ENCODE data around the gene CYYR1.

The CYYR1 gene

DNA sequence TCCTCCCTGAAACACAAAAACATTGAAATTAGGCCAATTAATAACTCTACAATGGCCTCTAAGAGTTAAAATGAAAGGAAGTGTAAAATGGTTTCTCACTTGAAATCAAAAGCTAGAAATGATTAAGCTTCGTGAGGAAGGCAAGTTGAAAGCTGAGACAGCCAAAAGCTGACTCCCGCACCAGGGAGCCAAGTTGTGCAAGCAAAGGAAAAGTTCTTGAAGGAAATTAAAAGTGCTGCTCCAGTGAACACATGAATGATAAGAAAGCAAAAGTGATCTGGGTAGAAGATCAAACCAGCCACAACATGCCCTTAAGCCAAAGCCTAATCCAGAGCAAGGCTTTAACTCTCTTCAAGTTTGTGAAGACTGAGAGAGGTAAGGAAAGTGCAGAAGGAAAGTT is 22.8 kb downstream of the CYYR1 start:
- no peak for DNase-seq

DNA sequence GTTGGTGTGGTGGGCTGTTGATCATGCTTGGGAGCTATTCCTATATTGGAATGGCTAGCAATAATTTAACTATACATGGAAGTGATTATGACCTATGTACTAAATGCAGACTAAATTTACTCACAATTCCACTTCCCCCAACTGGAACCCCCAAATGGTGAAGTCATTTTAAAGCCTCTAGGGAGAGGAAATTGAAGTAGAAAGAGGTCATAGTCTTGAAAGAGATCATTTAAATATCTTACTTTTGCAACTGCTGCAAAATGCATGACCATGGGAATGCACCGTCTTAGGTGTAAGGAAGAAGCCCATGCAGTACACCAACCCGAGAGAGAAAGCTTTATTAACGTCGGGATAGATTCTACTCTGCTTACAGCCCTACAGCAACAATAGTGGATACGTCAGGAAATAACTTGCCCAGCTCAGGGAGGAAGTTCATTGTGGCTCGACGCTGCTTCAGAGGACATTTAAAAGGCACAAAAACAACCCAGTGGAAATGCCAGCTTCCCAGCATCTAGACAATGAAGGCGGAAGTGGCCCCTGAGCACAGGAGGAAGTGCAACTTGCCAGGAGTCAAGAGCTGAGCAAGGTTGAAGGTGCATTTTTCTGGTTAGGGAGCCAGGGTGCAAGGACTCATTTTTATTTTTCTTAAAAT is 26.5 kb downstream of the CYYR1 start:
- no peak for DNase-seq

DNA sequence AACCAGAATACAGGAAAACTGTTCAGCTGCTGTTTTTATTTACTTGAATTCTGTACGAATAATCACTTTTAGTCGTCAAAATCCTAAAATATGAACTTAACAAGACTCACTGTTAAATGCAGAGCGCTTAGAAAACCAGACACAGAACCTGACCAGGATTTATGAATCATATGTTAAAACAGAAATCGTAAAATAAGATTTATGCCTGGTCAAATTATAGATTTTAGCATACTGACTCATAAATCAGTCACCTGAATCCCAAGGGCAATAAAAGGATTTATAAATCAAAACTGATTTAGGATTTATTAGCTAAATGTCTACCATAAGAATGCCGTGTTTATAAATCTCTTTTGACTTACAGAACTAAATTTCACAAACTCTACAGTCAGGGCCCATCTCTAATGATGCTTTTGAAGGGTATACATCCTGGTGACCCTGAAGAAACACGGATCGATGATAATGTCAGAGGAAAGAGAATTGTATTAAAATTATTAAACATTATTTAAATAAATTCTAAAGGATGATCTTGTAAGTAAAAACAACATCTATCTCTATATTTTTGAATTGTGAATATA is 28.8 kb downstream of the CYYR1 start:
- no peak for DNase-seq

DNA sequence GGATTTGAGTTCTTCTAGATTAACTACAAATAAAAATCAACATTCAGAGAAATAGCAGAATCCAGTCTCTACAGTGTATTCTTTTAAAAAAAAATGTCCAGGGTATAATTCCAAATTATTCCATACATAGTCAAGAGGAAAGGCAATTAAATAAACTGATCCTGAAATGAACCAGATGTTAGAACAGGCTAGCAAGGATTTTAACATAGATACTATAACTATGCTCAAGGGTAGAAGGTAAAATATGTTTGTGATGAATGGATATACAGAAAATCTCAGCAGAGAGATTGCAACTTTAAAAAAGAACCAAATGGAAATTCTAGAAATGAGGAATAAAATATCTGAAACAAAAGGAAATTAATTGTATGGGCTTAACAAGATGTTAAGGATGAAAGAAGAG is 32.4 kb downstream of the CYYR1 start:
- DNase-seq, result no peak

DNA sequence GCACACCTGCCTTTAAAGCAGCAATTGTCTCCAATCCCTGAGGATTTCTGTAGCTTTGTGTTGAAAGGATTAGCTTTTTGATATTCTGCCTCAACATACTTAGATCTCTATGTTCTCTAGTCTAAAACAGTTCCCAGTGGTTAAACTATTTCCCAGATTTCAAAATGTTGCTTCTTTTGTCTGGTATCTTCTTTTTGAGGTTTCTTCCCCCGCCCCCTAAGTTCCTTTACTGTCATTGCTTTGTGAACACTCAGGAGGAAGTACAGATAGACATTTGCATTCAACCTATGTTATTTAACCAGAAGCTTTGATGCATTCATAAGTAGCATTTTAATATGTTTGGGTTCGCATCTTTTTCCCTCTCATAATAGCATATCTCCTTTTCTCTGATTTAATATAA is 33.5 kb downstream of the CYYR1 start:
- no peak for DNase-seq

DNA sequence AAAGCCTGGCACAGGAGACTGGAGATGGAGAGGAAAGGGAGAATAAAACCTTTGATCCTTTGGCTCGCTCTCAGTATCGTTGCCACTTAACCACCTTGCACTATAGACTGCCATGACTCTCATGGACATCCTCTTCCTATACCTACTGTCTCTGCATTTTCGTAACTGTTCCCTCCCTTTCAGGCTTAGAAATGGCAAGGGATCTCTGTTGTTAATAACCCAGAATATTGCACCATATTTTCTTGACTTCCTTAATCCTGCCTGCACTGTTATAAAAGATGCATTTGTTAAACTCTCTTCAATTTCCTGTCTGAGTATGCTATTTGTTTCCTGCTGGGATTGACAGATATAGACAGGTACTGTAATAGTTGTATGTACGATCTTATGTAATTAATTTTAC is 38.6 kb downstream of the CYYR1 start:
- no peak for DNase-seq

DNA sequence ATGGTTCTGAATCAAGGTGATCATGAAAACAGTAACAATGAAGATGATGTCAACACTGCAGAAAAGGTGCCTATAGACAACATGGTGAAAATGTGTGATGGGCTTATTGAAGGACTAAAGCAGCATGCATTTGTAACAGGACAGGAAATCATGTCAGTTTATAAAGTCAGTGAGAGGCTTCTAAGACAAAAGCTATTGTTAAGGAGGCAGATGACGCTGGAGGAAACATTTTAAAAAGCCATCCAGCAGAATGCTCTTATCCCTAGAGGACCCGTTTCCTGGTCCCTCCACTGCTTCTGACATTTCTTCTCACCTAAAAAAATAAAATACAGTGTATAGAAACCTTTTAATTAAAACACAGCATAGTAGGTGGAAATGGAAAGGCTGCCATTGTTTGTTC is 40.9 kb downstream of the CYYR1 start:
- no peak for DNase-seq

DNA sequence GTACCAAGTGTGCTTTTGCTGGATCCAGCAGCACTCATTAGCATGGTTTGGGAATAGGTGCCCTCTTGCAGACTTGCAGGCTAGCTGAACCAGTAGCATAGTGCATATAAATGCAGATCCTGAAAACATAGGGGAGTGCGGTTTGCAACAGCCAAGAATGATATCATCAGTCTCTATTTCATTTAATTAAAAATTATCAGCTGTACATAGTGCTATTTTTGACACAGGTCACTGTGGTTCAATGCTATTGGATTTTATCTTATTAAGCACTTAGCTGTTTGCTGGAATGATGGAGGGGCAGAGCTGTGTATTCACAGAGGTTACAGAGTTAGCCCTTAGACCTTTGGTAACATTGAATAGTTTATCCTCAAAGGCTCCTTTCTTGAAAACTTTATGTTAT is 43.6 kb downstream of the CYYR1 start:
- no peak for DNase-seq

DNA sequence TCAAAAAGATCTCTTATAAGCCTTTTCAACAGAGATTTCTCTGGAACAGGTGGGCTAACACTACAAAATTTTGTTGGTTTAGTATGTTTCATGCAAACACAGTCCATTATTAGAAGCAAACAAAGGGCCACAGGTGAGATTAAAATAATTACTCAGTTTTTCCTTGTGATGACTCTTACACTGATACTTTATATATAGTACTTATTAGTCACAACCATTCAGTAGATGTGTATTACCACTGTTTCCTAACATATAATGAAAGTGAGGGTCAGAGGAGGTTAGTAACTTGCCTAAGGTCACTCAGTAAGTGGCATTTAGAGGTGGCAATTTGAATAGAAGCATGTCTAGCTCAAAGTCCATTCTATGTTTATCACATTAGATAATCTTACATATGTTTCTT is 44.2 kb downstream of the CYYR1 start:
- DNase-seq, result no peak

DNA sequence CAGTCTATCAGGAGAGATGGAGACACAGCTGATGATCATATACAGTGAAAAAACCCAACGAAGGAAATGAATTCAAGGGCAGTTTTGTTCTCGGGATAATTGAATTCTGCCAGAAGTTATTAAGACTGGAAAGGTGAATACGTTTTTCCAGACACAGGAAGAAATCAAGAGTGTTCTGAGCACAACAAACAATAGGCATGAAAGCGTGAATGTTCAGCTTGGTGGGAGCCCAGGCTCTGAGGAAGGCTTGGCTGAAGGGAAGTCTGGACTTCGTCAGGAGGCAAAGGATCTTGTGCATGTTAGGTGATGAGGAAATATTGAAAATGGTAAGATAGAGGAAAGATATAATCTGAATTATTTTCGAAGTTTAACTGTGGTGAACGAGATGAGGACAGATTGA is 50.4 kb downstream of the CYYR1 start:
- DNase-seq, result no peak

DNA sequence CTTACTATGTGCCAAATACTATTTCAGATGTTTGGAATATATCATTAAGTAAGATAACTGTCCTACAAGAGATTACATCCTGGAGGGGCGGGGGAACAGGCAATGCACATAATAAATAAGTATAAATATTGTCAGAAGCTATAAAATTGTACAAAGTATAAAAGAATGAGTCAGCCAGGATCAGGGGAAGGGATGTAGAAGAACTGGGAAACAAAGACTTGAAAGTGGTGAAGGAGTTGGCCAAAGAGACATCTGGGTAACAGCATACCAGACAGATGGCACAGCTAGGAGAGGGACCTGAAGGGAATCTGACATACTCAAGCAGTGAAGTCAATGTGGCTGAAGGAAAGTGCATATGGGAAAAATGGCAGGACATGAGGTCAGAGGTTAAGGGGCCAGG is 53.9 kb downstream of the CYYR1 start:
- DNase-seq, result no peak

DNA sequence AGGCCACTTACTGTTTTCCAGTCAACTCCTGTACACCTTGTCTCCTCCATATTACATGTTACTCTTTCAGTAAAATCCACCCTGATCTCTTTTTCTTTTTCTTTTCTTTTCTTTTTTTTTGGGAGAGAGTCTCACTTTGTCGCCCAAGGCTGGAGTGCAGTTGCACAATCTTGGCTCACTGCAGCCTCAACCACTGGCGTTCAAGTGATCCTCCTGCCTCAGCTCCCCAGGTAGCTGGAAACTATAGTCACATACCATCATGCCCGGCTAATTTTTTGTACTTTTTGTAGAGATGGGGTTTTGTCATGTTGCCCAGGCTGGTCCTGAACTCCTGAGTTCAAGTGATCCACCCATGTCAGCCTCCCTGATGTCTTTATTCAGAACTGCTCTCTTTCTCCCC is 57.8 kb downstream of the CYYR1 start:
- DNase-seq, result no peak

DNA sequence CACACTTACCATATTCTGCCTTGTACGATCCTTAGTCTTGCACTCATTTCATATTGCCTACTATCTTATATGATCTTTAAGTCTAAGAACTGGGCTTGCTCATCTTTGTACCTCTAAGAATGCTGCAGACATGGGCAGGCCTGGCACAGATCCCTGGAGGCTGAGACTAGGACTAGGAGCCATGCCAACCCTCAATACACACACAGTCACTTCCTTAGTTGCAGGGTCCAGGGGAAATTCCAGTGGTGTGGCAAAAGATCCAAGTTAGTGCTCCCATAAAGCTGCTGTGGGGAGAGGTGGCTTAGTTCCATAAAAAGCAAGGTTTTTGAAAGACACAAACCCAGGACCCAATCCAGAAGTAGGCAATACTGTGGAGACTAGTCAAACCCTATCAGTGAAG is 59.9 kb downstream of the CYYR1 start:
- no peak for DNase-seq

DNA sequence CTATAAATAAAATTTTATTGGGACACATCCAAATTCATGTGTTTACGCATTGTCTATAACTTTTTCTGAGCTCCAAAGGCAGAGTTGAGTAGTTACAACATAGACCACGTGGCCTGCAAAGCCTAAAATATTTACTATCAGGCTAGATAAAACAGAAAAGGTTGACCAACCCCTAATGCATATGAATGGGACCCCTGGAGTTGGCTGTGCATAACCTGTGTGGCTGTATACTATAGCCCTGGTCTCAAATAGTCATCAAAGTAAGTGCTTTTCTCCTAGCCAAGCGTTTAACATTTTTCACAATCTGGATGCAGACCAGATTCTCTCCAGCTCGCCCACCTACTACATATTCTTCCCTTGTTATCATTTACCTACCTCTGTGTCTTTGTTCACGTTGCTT is 60.4 kb downstream of the CYYR1 start:
- DNase-seq, result no peak

DNA sequence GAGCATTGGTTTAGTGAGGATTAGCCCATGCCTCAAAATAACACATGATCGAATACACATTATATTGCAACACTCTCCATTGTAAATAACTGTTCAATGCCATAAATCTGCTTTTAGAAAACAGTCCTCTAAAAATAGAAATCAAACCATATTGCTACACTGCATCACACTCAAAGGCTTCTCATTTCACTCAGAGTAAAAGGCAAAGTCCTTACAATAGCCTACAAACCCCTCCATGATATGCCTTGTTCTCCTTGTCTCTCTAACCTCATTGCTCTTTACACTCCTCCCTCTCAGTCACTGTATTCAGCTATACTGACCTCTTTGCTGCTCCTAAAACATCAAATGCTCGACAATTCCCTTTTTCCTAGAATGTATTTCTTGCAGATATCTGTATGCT is 64.2 kb downstream of the CYYR1 start:
- DNase-seq, result no peak

DNA sequence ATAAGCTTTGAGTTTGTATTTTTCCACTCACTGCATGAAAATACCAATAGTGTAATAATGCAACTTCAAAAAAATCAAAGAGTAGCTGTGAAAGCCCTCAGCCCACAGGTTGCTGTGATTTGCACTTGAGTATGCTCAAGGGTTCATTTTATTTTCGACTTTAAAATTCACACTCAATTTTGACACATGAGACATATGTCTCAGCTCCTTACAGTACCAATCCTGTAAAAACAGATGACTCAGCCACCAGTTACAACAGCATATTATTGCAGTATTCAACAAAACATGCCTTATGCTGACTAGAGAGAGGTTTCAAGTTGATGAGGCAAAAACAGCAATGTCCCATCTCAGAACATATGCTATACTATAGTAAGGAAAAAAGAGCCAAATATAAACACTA is 66.1 kb downstream of the CYYR1 start:
- DNase-seq, result no peak

DNA sequence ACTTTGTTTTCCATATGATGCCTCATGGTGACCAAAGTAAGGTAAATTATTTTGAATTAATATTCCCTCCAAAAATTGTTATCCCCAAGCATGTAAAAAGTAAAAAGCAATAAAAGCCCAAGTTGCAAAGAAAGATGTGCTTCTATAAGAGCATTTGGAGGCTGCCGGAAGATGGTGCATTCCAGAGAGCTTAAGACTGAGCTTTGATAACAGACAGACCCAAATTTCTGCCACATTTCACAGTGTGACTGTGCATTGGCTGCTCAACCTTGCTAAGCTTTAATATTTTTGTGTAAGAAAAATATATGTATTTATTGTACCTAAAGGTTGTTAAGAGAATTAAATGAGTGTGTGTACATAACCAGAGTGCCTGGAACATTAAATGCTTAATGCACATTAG is 67.9 kb downstream of the CYYR1 start:
- DNase-seq, result no peak

DNA sequence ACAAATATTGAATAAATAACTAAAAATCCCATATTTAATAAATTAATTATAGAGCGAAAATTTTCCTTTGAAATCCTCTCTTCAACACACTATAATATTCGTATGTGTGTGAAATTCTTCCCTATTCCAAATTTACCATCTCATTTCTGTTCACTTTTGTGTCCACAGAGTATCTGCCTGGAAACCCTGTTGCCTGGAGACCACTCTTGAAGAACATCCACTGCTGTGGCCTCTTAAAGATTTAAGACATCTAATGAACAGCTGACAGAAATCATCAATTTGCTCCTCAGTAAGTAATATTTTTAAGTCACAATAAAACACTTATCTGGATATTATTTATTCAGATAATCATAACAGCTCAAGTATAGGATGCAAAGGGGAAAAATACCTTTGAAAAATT is 69.7 kb downstream of the CYYR1 start:
- no peak for DNase-seq

DNA sequence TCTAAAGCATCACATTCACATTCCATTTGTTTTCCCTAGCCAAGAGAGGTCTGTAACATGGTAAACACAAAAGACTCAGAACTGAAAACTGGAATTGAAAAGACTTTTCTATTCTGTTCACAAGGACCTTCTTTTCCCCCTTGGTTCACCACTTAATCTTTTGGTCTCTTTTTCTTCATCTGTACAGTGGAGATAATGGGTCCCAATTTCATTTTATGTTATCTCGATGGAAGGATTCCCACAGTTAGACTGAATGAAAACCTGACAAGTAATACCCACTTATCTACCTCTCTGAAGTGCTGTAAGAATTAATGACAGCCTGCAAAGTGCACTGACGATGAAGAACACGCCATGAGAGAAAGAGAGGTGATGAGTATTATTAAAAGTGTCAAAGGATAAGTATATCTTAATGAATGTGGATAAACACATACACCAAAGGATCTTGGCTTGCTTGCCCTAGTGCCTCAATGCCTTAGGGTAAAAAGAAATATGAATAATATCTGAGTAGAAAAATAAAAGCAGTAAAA is 71.5 kb downstream of the CYYR1 start:
- DNase-seq, result no peak

DNA sequence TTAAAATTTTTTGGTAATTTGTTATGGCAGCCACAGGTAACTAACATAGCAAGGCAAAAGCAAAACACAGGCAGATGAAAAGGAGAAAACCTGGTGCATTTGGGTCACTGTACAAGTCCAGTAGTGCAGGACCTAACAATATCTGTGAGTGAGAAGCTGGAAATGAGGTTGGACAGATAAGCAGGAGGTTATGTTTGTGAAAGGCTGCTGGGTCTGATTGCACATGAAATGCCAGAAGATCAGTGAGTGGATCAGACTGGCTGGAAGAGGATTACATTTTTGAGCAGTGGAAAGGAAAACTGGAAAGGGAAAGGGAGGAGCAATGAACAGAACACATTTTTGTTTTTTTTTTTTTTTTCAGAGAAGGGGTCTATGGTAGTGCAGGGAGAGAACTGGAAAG is 73.6 kb downstream of the CYYR1 start:
- no peak for DNase-seq

DNA sequence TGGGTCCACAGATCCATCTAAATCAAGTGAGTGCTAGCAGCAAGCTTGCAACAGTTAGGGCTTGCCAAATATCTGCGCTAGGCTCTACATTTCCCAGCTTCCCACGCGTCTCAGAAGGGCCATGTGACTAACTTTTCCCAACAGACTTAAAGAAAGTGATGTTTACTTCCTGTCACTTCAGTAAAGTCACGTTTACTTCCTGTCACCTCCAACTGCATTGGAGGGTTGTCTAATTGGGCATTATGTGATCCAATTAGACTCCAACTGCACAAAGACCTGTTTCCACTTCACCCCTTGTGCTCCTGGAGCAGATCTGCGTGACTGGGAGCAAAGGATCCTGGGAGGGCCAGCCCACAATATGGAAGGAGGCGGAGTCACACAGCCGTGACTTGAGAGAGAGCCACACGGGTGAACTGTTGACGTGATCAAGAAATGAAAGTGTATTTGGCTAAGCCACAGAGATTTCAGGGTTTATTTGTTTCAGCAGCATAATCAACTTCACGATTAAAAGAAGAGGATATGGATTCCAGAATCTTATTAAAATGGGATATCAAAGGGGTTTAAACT is 77.7 kb downstream of the CYYR1 start:
- DNase-seq, result no peak

DNA sequence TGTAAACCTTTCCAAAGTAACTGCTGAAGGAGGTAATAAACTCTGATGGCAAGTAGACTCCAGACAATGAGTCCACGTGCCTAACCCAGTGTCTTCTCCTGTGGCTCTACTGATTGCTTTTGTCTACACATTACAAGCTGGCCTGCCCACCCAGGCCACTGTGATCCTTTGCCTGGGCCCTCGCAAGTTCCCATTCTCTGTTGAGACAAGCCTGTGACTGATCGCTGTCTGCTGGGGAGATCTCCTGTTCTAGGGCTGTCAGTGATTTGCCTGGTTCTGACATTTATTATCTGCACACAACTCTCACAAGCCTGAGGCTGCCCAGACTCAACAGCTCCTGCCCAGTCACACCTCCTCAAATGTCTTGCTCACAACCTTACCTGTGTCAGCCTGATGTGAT is 81.4 kb downstream of the CYYR1 start:
- DNase-seq, result no peak

DNA sequence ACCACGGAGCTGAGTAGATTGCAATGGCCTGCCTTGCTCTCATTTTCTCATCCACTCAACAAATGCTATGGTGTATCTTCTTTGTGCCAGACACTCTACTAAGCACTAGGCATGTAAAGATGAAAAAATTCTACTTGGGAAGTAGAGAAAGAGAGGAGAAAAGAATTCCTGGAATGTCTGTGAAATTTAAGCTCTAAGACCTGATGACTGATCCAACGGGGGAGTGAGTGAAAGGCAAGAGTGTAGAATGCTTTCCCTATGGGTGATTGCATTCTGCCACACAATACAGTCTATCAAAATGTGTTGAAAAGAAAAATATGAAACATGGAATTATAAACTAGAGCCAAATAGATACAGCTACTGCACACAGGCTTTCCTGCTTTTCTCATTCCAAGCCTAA is 82.3 kb downstream of the CYYR1 start:
- DNase-seq, result no peak

DNA sequence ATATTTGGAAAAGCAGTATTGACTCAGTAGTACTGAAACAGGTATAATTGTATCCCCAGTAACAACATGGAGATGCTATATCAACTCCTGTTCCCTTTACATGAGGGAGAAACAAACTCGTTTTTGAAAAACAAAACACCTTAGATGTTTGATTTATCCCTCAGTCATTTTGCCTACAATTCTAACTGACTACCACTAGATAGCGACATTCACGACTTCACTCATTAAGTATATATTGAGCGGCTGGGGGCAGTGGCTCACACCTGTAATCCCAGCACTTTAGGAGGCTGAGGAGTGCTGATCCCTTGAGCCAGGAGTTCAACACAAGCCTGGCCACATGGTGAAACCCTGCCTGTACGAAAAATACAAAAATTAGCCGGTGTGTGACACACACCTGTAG is 83.3 kb downstream of the CYYR1 start:
- DNase-seq, result no peak

DNA sequence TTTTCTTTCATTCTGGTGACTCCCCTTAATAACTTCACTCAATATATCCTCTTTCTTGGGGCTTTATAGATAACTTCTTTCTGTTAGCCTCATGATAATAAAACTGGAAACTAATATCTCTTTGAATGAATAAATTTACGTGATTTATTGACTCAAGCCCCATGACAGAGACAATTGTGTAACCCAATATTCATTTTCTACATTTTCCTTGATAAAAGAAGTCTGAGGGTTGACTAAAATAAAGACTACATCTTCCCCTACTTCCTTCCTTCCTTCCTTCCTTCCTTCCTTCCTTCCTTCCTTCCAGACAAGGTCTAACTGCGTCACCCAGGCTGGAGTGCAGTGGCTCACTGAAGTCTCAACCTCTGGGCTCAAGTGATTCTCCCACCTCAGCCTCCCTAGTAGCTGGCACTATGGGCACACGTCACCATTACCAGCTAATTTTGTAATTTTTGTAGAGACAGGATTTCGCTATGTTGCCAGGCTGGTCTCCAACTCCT is 85.1 kb downstream of the CYYR1 start:
- no peak for DNase-seq

Measured in NCI-H345 (cell line).